ENCODE results near the gene FAM174B.

DNA sequence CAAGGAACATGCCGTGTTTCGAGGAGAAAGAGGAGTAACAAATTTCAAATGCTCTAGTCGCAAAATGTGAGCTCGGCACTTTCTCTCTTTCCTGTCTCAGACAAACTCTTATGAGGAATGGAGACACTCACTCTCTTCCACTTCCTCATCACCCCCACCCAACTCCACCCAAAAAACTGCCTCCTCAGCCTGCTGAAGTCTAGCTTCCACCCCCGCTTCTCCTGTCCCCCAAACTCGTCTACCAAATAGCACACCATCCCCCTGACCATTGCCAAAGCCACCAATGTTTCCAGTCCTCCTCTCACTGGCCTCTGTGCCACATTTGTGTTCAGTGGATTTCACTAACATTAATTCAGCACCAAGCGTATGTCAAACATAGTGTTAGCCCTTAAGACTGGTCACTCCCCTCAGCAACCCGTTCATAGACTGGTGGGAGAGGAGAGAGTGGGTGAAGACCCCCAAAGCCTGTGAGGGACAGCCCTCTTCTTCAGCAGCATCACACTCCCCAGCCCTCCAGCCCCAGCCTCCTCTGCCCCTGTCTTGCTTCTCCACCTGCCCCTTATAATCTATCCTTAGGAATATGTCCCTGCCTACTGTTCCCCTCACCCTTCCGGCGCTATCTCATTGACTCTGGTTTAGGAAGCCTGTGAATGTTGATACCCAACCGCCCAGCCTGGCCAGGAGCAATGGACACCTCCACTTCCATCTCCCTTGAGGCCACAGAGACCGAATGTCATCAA lies 77.3 kb downstream of the FAM174B start:
- TF ChIP-seq, protein P1, sequence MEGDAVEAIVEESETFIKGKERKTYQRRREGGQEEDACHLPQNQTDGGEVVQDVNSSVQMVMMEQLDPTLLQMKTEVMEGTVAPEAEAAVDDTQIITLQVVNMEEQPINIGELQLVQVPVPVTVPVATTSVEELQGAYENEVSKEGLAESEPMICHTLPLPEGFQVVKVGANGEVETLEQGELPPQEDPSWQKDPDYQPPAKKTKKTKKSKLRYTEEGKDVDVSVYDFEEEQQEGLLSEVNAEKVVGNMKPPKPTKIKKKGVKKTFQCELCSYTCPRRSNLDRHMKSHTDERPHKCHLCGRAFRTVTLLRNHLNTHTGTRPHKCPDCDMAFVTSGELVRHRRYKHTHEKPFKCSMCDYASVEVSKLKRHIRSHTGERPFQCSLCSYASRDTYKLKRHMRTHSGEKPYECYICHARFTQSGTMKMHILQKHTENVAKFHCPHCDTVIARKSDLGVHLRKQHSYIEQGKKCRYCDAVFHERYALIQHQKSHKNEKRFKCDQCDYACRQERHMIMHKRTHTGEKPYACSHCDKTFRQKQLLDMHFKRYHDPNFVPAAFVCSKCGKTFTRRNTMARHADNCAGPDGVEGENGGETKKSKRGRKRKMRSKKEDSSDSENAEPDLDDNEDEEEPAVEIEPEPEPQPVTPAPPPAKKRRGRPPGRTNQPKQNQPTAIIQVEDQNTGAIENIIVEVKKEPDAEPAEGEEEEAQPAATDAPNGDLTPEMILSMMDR (IDR thresholded peaks at IDR 0.05), result no peak
- no peak for TF ChIP-seq EZH2 (IDR thresholded peaks at IDR 0.05; ENCODE audit: borderline replicate concordance, insufficient read depth, low read depth, low read length, poor library complexity, severe bottlenecking)
